Measurements from ENCODE around the gene AADACL3.

DNA sequence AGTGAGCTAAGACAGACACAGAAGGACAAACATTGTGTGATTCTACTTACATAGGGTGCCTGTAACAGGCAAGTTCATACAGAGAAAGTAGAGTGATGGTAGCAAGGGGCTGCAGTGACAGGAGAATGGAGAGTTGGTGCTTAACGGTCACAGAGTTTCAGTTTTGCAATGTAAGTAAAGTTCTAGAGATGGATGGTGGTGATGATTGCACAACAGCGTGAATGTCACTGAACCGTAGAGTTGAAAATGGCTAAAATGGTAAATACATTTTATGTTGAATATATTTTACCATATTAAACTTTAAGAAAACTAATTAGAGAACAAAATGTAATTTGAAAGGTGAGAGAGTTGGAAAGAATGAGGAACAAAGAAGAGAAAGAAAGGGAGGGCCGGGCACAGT lies 38.8 kb downstream of the AADACL3 start:
- TF ChIP-seq CTCF (conservative IDR thresholded peaks at IDR 0.05) (no peak), ZFX (IDR thresholded peaks at IDR 0.05) (no peak)

All from C4-2B (cell line).